UCSD-AML1 (cell line): ENCODE data around the gene ZNF722.
"Not testable (repeated sequence)": the region's sequence is repeated elsewhere in the genome, so short reads cannot be mapped to it uniquely, and the experiment has no call there.

Experiments used
- DNase-seq: peaks from one replicate; lab custom pipeline; 2025; ENCODE audit not compliant: unreplicated experiment; lab: John Stamatoyannopoulos, UW

The ZNF722 gene

DNA sequence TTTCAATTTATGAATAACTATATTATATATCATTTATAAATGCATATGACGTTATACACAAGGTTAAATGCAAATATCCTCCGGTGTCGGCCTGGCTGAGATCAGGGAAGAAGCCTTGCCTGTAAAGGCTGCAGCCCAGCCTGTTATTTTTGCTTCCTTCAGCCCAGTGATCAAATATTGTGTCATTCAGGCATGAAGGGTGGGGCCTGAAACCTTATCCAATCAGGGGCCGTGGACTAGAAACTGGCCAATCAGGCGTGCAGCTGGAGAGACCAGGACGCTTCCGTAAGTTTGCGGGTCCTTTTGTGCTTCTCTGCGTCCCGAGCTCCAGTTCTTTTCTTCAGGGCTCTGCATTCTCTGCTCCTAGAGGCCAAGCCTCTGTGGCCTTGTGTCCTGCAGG, at the start of gene ZNF722:
ZNF722 (plus strand) TSS at position 301 of the 400 bp plus-strand sequence. CDS start 113 bp downstream, outside the sequence.
- no peak for DNase-seq

DNA sequence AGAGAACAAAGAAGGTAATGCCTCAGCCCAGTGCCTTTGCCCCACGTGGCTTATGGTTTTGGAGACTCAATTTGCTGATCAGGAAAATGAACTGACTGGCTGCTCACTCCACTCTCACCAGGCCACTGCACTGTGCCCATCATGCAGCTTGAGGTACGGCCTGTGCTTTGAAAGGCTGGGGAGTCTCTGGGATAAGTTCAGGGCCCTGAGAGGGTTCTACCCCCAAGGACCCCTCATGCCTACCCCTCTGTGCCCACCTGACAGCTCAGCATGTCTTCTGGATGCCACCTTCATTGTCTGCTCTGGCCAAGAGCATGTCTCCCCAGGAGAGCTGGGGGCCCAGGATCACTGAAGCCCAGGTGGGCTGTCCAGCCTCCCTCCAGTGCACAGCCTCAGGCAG, 45.5 kb upstream of the ZNF722 start:
- DNase-seq, result no peak

DNA sequence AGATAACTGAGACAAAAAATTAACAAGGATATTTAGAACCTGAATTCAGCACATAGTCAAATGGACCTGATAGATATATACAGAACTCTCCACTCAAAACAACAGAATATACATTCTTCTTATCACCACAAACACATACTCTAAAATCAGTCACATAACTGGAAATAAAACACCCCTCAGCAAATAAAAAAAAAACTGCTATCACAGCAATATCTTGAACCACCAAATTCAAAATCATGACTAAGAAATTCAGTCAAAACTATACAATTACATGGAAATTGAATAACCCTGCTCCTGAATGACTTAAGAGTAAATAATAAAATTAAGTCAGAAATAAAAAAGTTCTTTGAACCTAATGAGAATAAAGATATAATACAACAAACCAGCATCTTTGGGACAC, 30.0 kb upstream of the ZNF722 start:
- no peak for DNase-seq

DNA sequence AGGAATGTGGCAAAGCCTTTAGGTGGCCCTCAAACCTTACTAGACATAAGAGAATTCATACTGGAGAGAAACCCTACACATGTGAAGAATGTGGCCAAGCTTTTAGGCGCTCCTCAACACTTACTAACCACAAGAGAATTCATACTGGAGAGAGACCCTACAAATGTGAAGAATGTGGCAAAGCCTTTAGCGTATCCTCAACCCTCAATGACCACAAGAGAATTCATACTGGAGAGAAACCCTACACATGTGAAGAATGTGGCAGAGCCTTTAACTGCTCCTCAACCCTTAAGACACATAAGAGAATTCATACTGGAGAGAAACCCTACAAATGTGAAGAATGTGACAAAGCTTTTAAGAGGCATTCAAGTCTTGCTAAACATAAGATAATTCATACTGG, 16.8 kb downstream of the ZNF722 start:
- DNase-seq, result not testable (repeated sequence)

DNA sequence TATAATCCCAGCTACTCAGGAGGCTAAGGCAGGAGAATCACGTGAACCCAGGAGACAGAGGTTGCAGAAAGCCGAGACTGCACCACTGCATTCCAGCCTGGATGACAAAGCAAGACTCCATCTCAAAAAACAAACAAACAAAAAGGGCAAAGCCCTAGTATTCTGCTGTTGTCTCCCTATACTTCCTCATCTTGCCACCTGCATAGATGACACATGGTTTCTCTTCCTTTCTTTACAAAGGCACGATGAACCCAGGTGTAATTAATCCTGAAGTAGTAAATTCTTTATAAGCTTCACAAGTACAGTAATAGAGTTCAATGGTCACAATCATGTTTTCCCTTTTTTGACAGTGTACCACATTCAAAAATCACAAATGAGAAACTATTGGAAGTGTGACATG, 36.7 kb downstream of the ZNF722 start:
- no peak for DNase-seq

DNA sequence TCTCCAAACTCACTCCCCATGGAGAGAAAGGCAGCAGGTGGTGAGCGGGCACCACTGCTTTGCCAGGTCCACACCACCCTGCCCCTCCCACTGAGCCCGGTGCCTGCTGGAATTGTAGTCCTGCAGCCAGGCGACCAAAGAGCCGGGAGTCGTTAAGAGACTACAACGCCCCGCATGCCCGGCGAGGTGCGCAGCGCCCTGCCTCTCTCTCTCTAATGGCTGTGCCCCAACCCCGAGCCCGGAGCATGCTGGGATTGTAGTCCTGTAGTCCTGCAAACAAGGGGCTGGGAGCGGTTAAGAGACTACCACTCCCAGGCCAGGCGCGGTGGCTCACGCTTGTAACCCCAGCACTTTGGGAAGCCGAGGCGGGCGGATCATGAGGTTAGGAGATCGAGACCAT, 38.4 kb downstream of the ZNF722 start:
- no peak for DNase-seq

DNA sequence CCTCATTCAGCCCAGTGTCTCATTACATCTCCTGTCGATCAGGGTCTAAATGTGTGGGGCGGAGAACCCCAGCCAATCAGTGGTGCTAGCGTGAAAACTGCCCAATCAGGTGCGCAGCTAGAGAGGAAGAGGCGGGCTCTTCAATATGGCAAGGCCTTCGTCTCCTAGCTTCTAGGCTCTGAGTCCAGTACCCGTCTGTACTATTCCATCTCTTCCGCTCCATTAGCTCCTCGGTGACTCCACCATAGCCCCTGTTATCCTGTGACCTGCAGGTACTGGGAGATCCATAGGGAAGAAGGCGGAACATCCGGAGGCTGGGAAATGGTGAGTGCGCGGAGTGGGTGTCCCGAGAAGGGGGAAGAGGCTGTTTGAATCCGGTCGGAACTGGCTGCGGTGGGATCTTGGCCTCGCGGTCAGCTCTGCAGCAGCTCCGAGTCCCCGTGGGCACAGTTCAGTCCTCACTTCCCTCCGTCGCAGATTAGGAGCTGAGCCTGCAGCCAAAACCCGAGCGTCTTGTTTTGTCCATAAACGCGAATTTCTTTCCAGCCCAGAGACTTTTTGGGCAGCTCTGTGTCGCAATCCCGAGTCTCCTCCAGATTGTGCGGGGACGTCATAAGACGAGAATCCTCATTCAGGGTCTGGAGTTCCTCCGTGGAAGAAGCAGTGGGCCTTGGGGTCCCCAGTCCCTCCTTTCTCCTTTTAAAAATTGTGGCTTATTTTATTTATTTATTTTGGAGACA, 46.8 kb downstream of the ZNF722 start, which contains the start of gene ZNF727:
ZNF727 (plus strand) TSS at position 134 of the 740 bp plus-strand sequence; CDS start at position 322, 188 bp downstream.
- DNase-seq, result no peak

DNA sequence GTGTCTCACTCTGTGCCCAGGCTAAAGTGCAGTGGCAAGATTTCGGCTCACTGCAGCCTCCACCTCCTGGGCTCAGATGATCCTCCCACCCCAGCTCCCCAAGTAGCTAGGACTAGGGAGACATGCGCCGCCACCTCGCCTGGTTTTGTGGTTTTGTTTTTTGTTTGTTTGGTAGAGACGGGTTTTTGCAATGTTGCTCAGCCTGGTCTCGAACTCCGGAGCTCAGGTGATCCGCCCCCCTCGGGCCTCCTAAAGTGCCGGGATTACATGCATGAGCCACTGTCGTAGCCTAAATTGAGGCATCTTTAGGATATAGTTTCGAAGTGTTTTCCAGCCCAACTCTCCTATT, 47.4 kb downstream of the ZNF722 start:
- no peak for DNase-seq
